Central memory CD8-positive, alpha-beta T cell (primary cell): ENCODE results near the gene SSBP3.

Experiments
- ATAC-seq: fragments of 150-1000 bp; cut with Tn5 transposase; replicated peaks from 2 replicates; pipeline ENCODE4 v1.10.0; 2022; ENCODE audit warnings: mild to moderate bottlenecking, moderate FRiP score, moderate number of reproducible peaks; ENCODE audit not compliant: poor library complexity, severe bottlenecking; ENCODE audit errors: extremely low read depth
- DNase-seq, 2 donors: peaks; one replicate each; pipeline ENCODE4 v3.0.0; 2021; ENCODE audit warnings: low spot score in 2 of 2
- H3K27ac Mint-ChIP-seq: one replicate; pipeline ENCODE4 v1.8.0; 2022; ENCODE audit warnings: low read depth, mild to moderate bottlenecking, moderate library complexity, mixed read lengths
- H3K27me3 Mint-ChIP-seq: one replicate; pipeline ENCODE4 v1.8.0; 2022; ENCODE audit warnings: mixed read lengths
- H3K36me3 Mint-ChIP-seq: one replicate; pipeline ENCODE4 v1.8.0; 2022; ENCODE audit warnings: mild to moderate bottlenecking, moderate library complexity, mixed read lengths; ENCODE audit not compliant: insufficient read depth
- H3K4me1 Mint-ChIP-seq: one replicate; pipeline ENCODE4 v1.8.0; 2022; ENCODE audit warnings: mixed read lengths
- H3K4me3 Mint-ChIP-seq: one replicate; pipeline ENCODE4 v1.8.0; 2022; ENCODE audit warnings: mild to moderate bottlenecking, moderate library complexity, mixed read lengths
- H3K9me3 Mint-ChIP-seq: one replicate; pipeline ENCODE4 v1.8.0; 2022; ENCODE audit warnings: mixed read lengths

The SSBP3 gene

DNA sequence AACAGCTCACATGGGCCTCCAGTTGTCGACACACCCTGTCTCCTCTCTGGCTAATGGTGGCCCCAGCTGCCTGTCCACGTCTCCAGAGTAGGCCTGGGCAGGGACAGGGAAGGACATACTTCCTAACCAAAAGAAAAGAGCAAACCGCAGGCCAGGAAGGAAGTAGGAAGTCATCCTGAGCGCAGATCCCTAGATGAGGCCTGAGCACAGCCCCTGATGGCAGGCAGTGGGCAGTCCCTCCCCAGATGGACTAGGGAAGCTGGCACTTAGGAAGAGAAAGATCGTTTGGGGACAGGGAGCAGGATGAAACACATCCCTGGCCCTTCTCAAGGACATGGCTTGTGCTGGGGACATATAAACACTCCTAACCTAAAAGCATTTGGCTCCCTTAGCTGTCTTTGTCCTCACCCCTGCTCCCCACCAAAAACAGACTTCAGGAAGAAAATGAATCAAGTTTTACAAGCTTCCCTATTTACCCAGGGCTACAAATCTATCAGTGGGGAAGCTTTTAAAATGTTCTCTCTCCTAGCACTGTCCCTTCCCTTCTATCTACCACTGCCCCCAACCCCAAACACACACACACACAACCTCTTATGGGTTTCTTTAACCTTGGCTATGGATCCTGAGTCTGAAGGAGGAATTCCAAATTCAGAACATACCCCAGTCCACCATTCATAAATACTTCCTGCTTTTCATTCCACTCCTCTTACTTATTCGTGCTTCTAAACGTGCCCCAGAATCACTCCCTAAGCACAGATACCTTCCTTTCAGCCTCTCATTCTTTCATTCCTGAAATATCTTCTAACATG is 21.1 kb downstream of the SSBP3 start:
- peak overlapping the region; percentile 10 for H3K27ac Mint-ChIP-seq
- H3K4me1 Mint-ChIP-seq: peaks cover 49% of the 10 kb centered on the region
- ATAC-seq (no peak), DNase-seq (no peak)
- H3K36me3 Mint-ChIP-seq: peaks cover 22% of the 10 kb centered on the region
- no peak overlapping the region for H3K4me3 Mint-ChIP-seq
- H3K27me3 Mint-ChIP-seq: no peaks in the 10 kb centered on the region
- no peaks in the 10 kb centered on the region for H3K9me3 Mint-ChIP-seq

DNA sequence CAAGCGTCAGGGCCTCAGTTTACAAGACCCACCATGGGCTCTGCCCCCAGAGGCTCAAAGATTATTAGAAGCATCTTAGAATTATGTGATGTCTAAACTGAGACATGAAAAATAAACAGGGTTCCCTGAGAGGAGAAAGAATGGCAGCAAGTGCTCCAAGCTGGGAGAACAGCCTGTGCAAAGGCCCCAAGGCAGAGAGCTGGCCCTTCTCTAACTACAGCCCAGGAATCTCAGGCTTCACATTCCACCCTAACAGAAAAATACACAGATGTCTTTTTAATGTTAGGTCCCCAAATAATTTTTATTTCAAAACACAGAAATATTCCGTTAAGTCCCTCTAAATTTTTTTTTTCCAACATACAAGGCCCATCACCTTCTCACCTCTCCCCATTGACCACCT is 21.7 kb downstream of the SSBP3 start:
- DNase-seq (no peak), ATAC-seq (no peak)
- Mint-ChIP-seq H3K4me3 (no peak overlapping the region), H3K27ac (peak overlapping the region; percentile 10), H3K9me3 (no peaks in the 10 kb centered on the region), H3K36me3 (peaks cover 19% of the 10 kb centered on the region), H3K4me1 (peaks cover 49% of the 10 kb centered on the region), H3K27me3 (no peaks in the 10 kb centered on the region)

DNA sequence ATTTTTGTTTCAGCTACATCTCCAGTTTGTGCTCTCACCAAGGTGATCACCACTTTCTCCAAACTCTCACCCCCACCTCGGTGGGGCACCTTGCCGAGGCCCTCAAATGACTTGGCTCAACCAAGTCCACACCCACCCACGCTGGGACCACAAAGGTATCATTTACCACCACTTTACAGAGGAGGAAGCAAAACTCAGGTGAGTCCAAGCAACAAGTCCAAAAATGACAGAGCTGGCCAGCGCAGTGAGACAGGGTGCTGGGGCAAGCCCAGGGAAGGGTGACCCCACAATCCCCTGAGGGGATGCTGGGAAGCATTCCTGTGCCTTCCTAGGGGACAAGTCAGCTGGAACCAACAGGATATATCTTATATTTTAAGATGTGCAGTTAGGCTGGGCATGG is 24.7 kb downstream of the SSBP3 start:
- Mint-ChIP-seq H3K4me3 (peak overlapping the region; percentile 30), H3K27ac (no peak overlapping the region), H3K36me3 (peaks cover 18% of the 10 kb centered on the region), H3K27me3 (no peaks in the 10 kb centered on the region), H3K4me1 (peaks cover 59% of the 10 kb centered on the region), H3K9me3 (no peaks in the 10 kb centered on the region)
- no peak for ATAC-seq
- DNase-seq: no peak

DNA sequence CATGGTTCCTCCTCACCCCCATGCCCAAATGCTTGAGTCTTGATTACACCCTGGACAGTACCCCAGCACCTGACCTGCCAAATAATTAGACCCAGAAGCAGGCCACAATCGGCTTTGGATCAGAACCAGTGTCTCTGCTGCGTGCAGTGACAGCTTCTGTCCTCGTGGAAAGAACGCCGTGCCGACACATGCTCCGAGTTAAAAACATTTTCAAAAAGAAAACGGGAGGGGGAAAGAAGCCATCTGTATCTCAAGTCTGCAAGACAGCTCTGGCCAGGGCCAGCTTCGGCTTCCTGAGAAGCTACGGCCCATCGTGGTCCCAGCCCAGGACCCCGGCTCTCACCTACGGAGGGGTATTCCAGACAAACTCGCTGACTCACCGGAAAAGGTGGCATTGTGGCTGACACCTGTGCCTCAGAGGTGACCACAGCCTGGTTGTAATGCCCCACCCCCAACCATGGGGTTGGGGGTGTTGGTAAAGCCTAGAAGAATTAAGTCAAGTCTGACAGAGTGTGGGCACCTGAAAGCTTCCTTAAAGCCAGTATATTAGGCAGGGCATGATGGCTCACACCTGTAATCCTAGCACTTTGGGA is 25.8 kb downstream of the SSBP3 start:
- peak; percentile 36 for ATAC-seq
- peak in 1 of 2 donors; percentile 14 for DNase-seq
- Mint-ChIP-seq H3K27me3 (no peaks in the 10 kb centered on the region), H3K4me3 (peak overlapping the region; percentile 42), H3K4me1 (peaks cover 64% of the 10 kb centered on the region), H3K36me3 (peaks cover 18% of the 10 kb centered on the region), H3K27ac (peak overlapping the region; percentile 74), H3K9me3 (no peaks in the 10 kb centered on the region)

DNA sequence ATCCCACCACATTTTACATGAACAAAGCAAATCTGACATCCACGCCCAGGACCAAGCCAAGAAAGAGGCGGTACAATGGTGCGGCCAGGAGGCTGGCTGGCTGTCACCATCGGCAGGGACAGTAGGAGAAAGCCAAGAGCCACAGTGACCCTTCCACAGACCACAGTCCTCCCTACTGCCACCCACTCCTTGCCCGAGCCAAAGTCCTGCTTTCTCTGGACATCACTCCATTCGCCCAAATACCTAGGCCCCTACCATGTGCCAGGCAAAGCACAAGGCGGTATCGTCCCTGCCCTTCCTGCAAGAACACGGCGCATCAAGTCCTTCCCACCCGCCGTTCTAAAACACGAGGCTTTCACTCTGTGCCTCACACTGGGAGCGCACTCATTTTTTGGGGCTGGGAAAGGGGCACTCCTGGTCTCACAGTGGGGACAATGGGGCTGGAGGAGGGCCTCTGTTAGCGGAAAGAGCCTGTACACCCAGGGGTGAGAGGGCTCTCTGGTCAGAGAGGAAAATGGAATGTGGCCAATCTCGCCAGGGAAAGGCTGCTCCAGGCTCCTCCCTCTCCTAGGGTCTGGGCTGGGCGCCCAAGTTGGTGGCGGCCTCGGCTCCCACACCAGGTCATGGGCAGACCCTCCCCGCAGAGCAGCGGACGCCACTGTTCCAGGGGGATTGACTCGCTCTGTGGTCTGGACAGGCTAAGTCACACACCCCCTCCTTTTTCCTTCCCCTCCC is 26.5 kb downstream of the SSBP3 start:
- H3K36me3 Mint-ChIP-seq: peaks cover 18% of the 10 kb centered on the region
- peaks cover 66% of the 10 kb centered on the region for H3K4me1 Mint-ChIP-seq
- no peaks in the 10 kb centered on the region for H3K9me3 Mint-ChIP-seq
- peak overlapping the region; percentile 42 for H3K4me3 Mint-ChIP-seq
- DNase-seq: no peak
- peak overlapping the region; percentile 74 for H3K27ac Mint-ChIP-seq
- no peak for ATAC-seq
- H3K27me3 Mint-ChIP-seq: no peaks in the 10 kb centered on the region

DNA sequence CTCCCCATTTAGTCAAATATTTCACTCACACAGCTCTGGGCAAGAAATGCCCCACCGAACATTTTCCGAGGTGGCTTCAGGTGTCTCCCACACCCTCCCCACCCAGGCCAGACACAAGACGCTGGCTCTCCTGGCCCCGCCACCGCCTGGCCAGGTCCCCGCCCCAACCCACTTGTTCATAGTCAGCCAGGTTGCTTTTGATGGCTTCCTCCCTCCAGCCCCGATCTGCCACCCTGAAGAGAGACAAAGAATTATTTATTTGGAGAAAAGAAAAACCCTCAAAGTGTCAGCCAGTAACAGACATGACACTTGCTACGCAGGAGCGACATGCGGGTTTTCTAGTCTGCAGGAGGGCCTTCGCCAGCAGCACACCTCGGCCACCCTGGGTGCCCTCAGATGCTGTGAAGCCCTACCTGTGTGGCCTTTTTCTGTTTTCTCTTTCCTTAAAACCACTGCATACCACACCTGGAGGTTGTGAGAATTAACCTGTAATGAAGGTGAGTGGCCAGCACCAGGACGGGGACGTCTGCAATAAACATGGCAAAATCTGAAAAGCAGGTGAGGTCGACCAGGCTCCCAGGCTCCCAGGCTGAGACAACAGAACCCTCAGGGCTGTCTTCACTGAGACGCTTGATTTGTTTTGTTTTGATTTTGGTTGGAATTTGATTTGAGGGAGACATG is 27.2 kb downstream of the SSBP3 start:
- Mint-ChIP-seq H3K4me3 (no peak overlapping the region), H3K27ac (peak overlapping the region; percentile 9), H3K27me3 (no peaks in the 10 kb centered on the region), H3K9me3 (no peaks in the 10 kb centered on the region), H3K36me3 (peaks cover 18% of the 10 kb centered on the region), H3K4me1 (peaks cover 70% of the 10 kb centered on the region)
- no peak for DNase-seq
- ATAC-seq: no peak

DNA sequence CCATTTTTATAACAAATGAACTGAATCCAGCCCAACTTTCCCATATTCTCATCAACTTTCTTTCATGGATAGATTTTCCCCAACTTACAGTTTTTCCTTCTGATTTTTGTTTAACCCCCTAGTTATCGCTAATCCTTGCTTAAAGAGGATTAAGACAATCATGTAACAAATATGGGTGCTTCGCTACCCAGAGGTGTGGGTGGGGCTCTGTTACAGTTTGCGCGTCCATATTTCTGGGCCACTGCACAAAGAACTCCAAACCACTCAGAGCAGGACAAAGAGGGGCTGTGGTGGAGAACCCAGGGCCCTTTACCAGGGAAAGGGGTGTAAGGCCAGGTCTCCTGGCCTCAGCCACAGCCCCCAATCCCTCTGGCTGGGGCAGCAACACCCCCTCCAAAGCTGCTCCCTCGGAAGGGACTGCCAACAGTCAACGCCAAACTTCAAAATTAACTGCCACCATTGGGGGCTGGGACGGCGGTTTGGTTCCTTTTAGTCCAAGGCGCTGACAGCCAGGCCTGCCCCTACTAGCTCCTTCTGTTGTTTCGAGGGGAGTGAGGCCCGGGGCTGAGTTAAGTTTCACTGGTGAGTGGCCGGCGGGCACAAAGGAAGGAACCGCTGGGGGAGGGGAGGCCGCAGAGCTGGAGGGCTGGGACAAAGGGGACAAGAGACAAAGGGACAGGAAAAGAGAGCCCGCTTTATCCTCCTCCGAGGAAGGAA is 27.9 kb downstream of the SSBP3 start:
- H3K27ac Mint-ChIP-seq: no peak overlapping the region
- no peaks in the 10 kb centered on the region for H3K9me3 Mint-ChIP-seq
- ATAC-seq (no peak), DNase-seq (no peak)
- no peak overlapping the region for H3K4me3 Mint-ChIP-seq
- peaks cover 18% of the 10 kb centered on the region for H3K36me3 Mint-ChIP-seq
- peaks cover 75% of the 10 kb centered on the region for H3K4me1 Mint-ChIP-seq
- H3K27me3 Mint-ChIP-seq: no peaks in the 10 kb centered on the region

DNA sequence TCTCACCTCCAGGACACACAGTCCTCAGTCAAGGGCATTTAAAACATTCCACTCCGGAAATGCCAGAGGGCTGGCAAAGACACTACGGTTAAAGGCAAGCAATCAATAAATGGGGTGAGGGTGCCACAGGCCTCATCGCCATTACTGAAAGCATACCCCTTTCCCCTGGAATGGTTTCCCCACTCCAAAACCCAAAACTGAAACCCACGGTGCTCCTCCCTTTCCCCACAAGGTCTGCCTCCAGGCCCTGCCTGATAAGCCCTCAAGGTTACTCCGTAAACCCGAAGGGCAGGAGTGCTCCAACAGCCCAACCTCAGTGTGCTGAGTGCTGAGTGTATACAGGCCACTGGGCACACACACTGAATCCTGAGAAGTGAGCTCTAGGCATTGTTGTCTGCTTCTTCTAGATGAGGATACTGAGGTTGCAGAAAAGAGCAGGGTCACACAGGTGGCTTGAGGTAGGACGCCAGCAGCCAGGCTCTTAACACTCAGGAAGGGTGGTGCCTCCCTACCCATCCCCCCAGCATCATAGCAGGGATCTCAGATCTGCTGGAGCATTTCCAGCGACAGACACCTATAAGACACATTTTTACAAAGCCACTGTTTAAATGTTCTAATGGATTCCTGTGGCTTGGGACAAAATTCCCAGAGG is 29.0 kb downstream of the SSBP3 start:
- H3K27ac Mint-ChIP-seq: peak overlapping the region; percentile 83
- H3K36me3 Mint-ChIP-seq: peaks cover 11% of the 10 kb centered on the region
- no peaks in the 10 kb centered on the region for H3K9me3 Mint-ChIP-seq
- H3K4me3 Mint-ChIP-seq: no peak overlapping the region
- DNase-seq (no peak), ATAC-seq (no peak)
- no peaks in the 10 kb centered on the region for H3K27me3 Mint-ChIP-seq
- H3K4me1 Mint-ChIP-seq: peaks cover 86% of the 10 kb centered on the region

DNA sequence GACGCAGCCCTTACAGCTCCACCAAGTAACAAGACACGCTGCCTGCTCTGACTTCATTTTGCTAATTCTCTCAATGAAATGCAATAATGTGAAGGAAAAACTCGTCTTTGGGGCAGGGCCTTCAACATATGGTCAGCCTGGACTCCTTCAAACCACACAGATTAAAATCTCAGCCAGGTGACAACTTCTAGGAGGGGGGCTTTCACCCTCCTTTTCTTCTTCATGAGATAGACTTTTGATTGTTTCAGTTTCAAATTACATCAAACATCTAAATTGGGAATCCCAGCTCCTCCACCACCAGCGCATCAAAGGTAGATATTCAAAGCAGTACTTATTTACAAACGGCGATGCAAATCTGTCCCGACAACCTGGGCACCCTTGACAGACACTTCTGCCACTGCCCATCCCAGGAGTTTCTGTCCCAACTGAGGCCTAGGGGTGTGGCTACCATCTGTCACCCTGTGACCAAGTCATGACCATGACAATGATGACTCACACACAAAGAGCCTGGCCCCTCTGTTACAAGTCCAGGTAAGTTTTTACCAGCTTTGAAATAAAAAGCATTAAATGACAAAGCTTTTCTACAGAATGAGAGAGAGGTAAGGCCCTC is 29.7 kb downstream of the SSBP3 start:
- Mint-ChIP-seq H3K36me3 (peaks cover 11% of the 10 kb centered on the region), H3K4me3 (no peak overlapping the region), H3K27me3 (no peaks in the 10 kb centered on the region), H3K27ac (peak overlapping the region; percentile 83), H3K9me3 (no peaks in the 10 kb centered on the region), H3K4me1 (peaks cover 90% of the 10 kb centered on the region)
- DNase-seq (no peak), ATAC-seq (no peak)

DNA sequence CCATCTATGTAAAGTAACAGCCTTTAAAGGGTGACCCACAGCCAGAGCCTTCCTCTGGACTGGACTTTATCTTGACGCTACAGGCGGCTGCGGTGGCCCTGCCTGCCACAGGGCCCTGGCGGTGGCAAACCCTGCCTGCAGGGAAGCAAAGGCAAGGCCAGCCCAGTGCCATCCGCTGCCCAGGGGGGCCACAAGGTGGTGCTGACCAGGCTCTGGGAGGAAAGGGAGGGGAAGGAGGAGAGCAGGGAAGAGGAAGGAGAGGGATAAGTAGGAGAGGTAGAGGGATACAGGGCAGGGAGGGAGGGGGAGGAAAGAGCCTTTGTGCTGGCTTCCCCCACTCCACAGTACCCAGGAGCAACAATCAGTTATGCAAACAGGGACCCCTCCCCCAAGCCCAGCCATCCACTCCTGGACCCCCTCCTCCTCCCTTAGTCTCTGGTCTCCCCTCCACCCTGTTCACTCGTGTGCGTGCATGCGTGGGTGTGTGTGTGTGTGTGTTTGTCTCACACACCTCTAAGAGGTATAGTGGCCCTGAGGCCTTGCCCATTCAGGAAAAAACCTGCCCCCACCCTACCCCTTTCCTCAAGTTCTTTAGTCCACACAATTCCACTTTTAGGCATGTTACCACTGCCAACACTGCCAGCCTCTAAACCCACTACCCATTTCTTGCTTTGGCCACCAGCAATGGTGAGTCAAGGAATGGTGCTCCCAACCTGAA is 30.3 kb downstream of the SSBP3 start:
- DNase-seq (no peak), ATAC-seq (no peak)
- H3K27me3 Mint-ChIP-seq: no peaks in the 10 kb centered on the region
- H3K27ac Mint-ChIP-seq: peak overlapping the region; percentile 83
- no peak overlapping the region for H3K4me3 Mint-ChIP-seq
- peaks cover 93% of the 10 kb centered on the region for H3K4me1 Mint-ChIP-seq
- H3K9me3 Mint-ChIP-seq: no peaks in the 10 kb centered on the region
- peaks cover 9% of the 10 kb centered on the region for H3K36me3 Mint-ChIP-seq

DNA sequence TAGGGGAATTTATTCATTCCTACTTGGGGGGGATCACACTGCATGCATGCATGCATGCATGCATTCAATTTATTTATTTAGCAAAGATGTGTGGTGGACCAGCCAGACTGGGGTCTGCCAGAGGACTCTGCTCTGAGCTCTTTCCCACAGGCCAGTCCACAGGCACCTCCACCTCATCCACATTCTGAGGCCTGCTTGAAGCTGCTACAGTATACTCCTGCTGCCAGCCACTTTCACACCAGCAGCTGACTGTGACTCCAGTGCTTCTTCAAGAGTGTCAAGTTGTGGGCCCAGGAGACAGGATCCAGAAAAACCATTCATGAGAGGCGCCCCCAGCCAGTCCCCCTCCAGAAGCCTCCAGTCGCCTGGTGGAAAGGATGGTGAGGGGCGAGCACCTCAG is 30.9 kb downstream of the SSBP3 start:
- Mint-ChIP-seq H3K4me1 (peaks cover 92% of the 10 kb centered on the region), H3K27me3 (no peaks in the 10 kb centered on the region), H3K4me3 (no peak overlapping the region), H3K9me3 (no peaks in the 10 kb centered on the region), H3K36me3 (peaks cover 6% of the 10 kb centered on the region), H3K27ac (peak overlapping the region; percentile 83)
- DNase-seq (no peak), ATAC-seq (no peak)
